HG03575 (cell line): ENCODE results near the gene DNAJB8.

Source experiments
- ATAC-seq: cut with Tn5 transposase; IDR thresholded peaks from one replicate; pipeline ENCODE4 v1.9.1; 2021; ENCODE audit not compliant: unreplicated experiment, insufficient number of reproducible peaks, low FRiP score; ENCODE audit errors: extremely low read depth

The DNAJB8 gene

GRCh38 chr3:128471110-128471509 lies 4.4 kb upstream of the DNAJB8 start:
- no peak for ATAC-seq

- ATAC-seq: no peak
Measured at GRCh38 chr3:128470134-128470899, 3.6 kb upstream of the DNAJB8 start.

- no peak for ATAC-seq
Measured at GRCh38 chr3:128469556-128469955, 2.9 kb upstream of the DNAJB8 start.

GRCh38 chr3:128468791-128469527 lies 2.3 kb upstream of the DNAJB8 start:
- ATAC-seq: no peak

- ATAC-seq: no peak
Measured at GRCh38 chr3:128468285-128468790, 1.6 kb upstream of the DNAJB8 start.

GRCh38 chr3:128464702-128465101 lies 2.0 kb downstream of the DNAJB8 start:
- ATAC-seq: no peak

GRCh38 chr3:128464188-128464587 lies 2.5 kb downstream of the DNAJB8 start:
- ATAC-seq: no peak

- no peak for ATAC-seq
Measured at GRCh38 chr3:128463771-128464170, 2.9 kb downstream of the DNAJB8 start.

- no peak for ATAC-seq
Measured at GRCh38 chr3:128463354-128463753, 3.3 kb downstream of the DNAJB8 start.

- ATAC-seq: no peak
Measured at GRCh38 chr3:128462931-128463330, 3.8 kb downstream of the DNAJB8 start.

GRCh38 chr3:128462341-128462910 lies 4.3 kb downstream of the DNAJB8 start:
- ATAC-seq: no peak

- no peak for ATAC-seq
Measured at GRCh38 chr3:128461731-128462130, 5.0 kb downstream of the DNAJB8 start.

GRCh38 chr3:128459461-128459820 lies 7.2 kb downstream of the DNAJB8 start:
- no peak for ATAC-seq

- no peak for ATAC-seq
Measured at GRCh38 chr3:128458746-128459460, 7.8 kb downstream of the DNAJB8 start.

GRCh38 chr3:128457937-128458336 lies 8.8 kb downstream of the DNAJB8 start:
- ATAC-seq: no peak

- ATAC-seq: no peak
Measured at GRCh38 chr3:128456776-128457715, 9.6 kb downstream of the DNAJB8 start.

GRCh38 chr3:128455786-128456748 lies 10.6 kb downstream of the DNAJB8 start:
- ATAC-seq: no peak
